ENCODE data around the gene GTF2I.
"Not testable (repeated sequence)": the region's sequence is repeated elsewhere in the genome, so short reads cannot be mapped to it uniquely, and the experiment has no call there.

GTF2I gene

GRCh38 chr7:74772093-74772492 lies 114.6 kb downstream of the GTF2I start:
- not testable (repeated sequence) for H3K4me3 ChIP-seq (ENCODE audit: low read length, poor library complexity, severe bottlenecking); H3F3A ChIP-seq (ENCODE audit: low read depth); H3K4me1 ChIP-seq (ENCODE audit: insufficient read depth, low read length, poor library complexity, severe bottlenecking); H4K20me1 ChIP-seq (ENCODE audit: insufficient read depth, low read length, poor library complexity, severe bottlenecking); H3K27me3 ChIP-seq (ENCODE audit: insufficient read depth, low read length, poor library complexity, severe bottlenecking); H3K4me2 ChIP-seq (ENCODE audit: low read depth, low read length, poor library complexity, severe bottlenecking); H2AFZ ChIP-seq (ENCODE audit: low read length); H3K36me3 ChIP-seq (ENCODE audit: insufficient read depth, low read length); H3K9me2 ChIP-seq (replicated peaks; ENCODE audit: low read depth, low read length); H3K9ac ChIP-seq (ENCODE audit: low read depth, low read length, poor library complexity, severe bottlenecking); H3K79me2 ChIP-seq (ENCODE audit: insufficient read depth, low read length); H3K9me3 ChIP-seq (ENCODE audit: insufficient read depth, low read depth, low read length)

DNA sequence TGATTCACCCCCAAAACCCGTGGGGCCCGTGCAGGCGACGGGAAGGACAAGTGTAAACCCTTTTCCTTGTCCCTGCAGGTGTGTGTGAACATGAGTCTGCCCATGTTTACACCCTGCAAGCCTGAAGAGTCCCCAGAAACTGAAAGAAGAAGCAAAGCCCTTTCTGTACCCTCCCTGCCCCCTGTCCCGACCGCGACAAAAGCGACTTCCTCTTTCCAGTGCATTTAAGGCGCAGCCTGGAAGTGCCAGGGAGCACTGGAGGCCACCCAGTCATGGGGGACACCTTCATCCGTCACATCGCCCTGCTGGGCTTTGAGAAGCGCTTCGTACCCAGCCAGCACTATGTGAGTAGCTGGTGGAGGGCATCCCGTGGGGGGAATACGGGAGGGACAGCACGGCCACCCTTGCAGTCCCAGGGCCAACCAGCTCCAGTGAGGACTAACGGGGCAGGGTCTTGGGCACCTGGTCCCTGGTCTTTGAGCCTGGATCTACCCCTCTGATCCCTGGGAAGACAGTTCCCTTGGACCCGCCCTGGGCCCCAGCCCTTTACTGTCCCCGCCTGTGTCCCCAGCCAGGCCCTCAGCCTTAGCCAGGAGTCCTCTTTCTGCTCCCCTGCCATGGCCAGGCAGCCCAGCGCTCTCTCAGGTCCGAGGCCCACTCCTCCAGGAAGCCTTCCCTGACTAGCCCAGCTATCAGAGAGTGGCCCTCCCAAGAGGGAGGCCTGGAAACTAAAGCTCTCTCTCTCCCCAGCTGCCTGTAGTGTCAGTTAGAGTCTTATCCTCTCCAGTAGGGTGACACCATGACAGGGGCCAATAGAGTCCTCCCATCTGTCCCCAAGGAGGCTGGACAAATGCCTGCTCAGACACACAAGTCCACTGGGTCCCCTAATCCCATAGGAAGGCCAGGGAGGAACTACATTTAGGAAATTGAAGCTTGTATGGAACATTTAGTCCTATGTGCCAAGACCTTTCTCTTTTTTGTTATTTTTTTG lies 116.5 kb downstream of the GTF2I start, which contains the start of gene NCF1:
Gene NCF1 (plus strand): TSS at position 252 of the 991 bp plus-strand sequence. CDS start 21 bp downstream, at position 273.
- H3F3A ChIP-seq (ENCODE audit: low read depth); H4K20me1 ChIP-seq (ENCODE audit: insufficient read depth, low read length, poor library complexity, severe bottlenecking); H3K9me2 ChIP-seq (replicated peaks; ENCODE audit: low read depth, low read length); H3K4me3 ChIP-seq (ENCODE audit: low read length, poor library complexity, severe bottlenecking); H3K9me3 ChIP-seq (ENCODE audit: insufficient read depth, low read depth, low read length); H3K4me2 ChIP-seq (ENCODE audit: low read depth, low read length, poor library complexity, severe bottlenecking); H3K79me2 ChIP-seq (ENCODE audit: insufficient read depth, low read length); H3K36me3 ChIP-seq (ENCODE audit: insufficient read depth, low read length); H2AFZ ChIP-seq (ENCODE audit: low read length); H3K27me3 ChIP-seq (ENCODE audit: insufficient read depth, low read length, poor library complexity, severe bottlenecking); H3K4me1 ChIP-seq (ENCODE audit: insufficient read depth, low read length, poor library complexity, severe bottlenecking); H3K9ac ChIP-seq (ENCODE audit: low read depth, low read length, poor library complexity, severe bottlenecking): not testable (repeated sequence)

DNA sequence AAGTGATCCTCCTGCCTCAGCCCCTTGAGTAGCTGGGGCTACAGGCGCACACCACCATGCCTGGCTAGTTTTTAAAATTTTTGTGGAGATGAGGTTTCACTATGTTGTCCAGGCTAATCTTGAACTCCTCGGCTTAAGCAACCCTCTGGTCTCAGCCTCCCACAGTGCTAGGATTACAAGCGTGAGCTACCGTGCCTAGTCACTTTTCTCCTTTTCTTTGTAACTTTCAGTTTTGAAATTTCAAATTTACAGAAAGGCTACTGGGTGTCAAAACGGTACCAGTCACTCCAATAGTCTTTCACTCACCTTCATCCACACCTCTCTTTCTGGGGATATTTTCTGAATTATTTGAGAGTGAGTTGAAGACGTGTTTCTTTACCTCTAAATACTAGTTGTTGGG lies 117.6 kb downstream of the GTF2I start:
- not testable (repeated sequence) for H3K27me3 ChIP-seq (ENCODE audit: insufficient read depth, low read length, poor library complexity, severe bottlenecking); H2AFZ ChIP-seq (ENCODE audit: low read length); H3K4me2 ChIP-seq (ENCODE audit: low read depth, low read length, poor library complexity, severe bottlenecking); H4K20me1 ChIP-seq (ENCODE audit: insufficient read depth, low read length, poor library complexity, severe bottlenecking); H3K4me1 ChIP-seq (ENCODE audit: insufficient read depth, low read length, poor library complexity, severe bottlenecking); H3K9me3 ChIP-seq (ENCODE audit: insufficient read depth, low read depth, low read length); H3K36me3 ChIP-seq (ENCODE audit: insufficient read depth, low read length); H3K4me3 ChIP-seq (ENCODE audit: low read length, poor library complexity, severe bottlenecking); H3F3A ChIP-seq (ENCODE audit: low read depth); H3K9me2 ChIP-seq (replicated peaks; ENCODE audit: low read depth, low read length); H3K9ac ChIP-seq (ENCODE audit: low read depth, low read length, poor library complexity, severe bottlenecking); H3K79me2 ChIP-seq (ENCODE audit: insufficient read depth, low read length)

GRCh38 chr7:74779053-74779452 lies 121.5 kb downstream of the GTF2I start:
- H3K9ac ChIP-seq (ENCODE audit: low read depth, low read length, poor library complexity, severe bottlenecking); H3K36me3 ChIP-seq (ENCODE audit: insufficient read depth, low read length); H3K27me3 ChIP-seq (ENCODE audit: insufficient read depth, low read length, poor library complexity, severe bottlenecking); H3K9me3 ChIP-seq (ENCODE audit: insufficient read depth, low read depth, low read length); H3F3A ChIP-seq (ENCODE audit: low read depth); H3K4me3 ChIP-seq (ENCODE audit: low read length, poor library complexity, severe bottlenecking); H4K20me1 ChIP-seq (ENCODE audit: insufficient read depth, low read length, poor library complexity, severe bottlenecking); H3K9me2 ChIP-seq (replicated peaks; ENCODE audit: low read depth, low read length); H3K79me2 ChIP-seq (ENCODE audit: insufficient read depth, low read length); H3K4me2 ChIP-seq (ENCODE audit: low read depth, low read length, poor library complexity, severe bottlenecking); H3K4me1 ChIP-seq (ENCODE audit: insufficient read depth, low read length, poor library complexity, severe bottlenecking); H2AFZ ChIP-seq (ENCODE audit: low read length): not testable (repeated sequence)

GRCh38 chr7:74781746-74782145 lies 124.2 kb downstream of the GTF2I start:
- H3K9me3 ChIP-seq (ENCODE audit: insufficient read depth, low read depth, low read length); H3F3A ChIP-seq (ENCODE audit: low read depth); H3K79me2 ChIP-seq (ENCODE audit: insufficient read depth, low read length); H3K27me3 ChIP-seq (ENCODE audit: insufficient read depth, low read length, poor library complexity, severe bottlenecking); H4K20me1 ChIP-seq (ENCODE audit: insufficient read depth, low read length, poor library complexity, severe bottlenecking); H3K4me2 ChIP-seq (ENCODE audit: low read depth, low read length, poor library complexity, severe bottlenecking); H3K4me3 ChIP-seq (ENCODE audit: low read length, poor library complexity, severe bottlenecking); H3K9me2 ChIP-seq (replicated peaks; ENCODE audit: low read depth, low read length); H3K36me3 ChIP-seq (ENCODE audit: insufficient read depth, low read length); H3K4me1 ChIP-seq (ENCODE audit: insufficient read depth, low read length, poor library complexity, severe bottlenecking); H2AFZ ChIP-seq (ENCODE audit: low read length); H3K9ac ChIP-seq (ENCODE audit: low read depth, low read length, poor library complexity, severe bottlenecking): not testable (repeated sequence)

DNA sequence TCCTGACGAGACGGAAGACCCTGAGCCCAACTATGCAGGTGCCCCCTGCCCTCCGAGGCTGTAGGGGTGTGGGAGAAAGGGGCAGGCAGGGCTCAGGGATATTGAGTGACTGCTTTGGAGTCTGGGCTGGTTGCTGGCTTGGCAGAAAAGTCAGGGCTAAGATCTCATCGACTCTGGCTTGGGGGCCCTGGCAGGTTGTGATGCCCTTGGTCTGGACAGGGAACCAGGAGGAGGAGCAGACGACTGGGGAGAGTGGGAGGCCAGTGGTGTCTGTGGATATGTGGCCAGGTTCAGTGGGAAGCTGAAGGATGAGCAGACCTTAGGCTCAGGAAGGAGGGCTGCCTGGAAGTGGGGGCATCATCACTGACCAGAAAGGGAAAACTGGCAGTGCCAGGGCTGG lies 126.1 kb downstream of the GTF2I start:
- not testable (repeated sequence) for H3K4me1 ChIP-seq (ENCODE audit: insufficient read depth, low read length, poor library complexity, severe bottlenecking); H3K9me2 ChIP-seq (replicated peaks; ENCODE audit: low read depth, low read length); H3K79me2 ChIP-seq (ENCODE audit: insufficient read depth, low read length); H3K4me2 ChIP-seq (ENCODE audit: low read depth, low read length, poor library complexity, severe bottlenecking); H3K4me3 ChIP-seq (ENCODE audit: low read length, poor library complexity, severe bottlenecking); H3K9me3 ChIP-seq (ENCODE audit: insufficient read depth, low read depth, low read length); H3K36me3 ChIP-seq (ENCODE audit: insufficient read depth, low read length); H3K9ac ChIP-seq (ENCODE audit: low read depth, low read length, poor library complexity, severe bottlenecking); H2AFZ ChIP-seq (ENCODE audit: low read length); H4K20me1 ChIP-seq (ENCODE audit: insufficient read depth, low read length, poor library complexity, severe bottlenecking); H3F3A ChIP-seq (ENCODE audit: low read depth); H3K27me3 ChIP-seq (ENCODE audit: insufficient read depth, low read length, poor library complexity, severe bottlenecking)

- H4K20me1 ChIP-seq (ENCODE audit: insufficient read depth, low read length, poor library complexity, severe bottlenecking): not testable (repeated sequence)
Measured at GRCh38 chr7:74788369-74789150, 131.0 kb downstream of the GTF2I start.

More at GRCh38 chr7:74788369-74789150, 131.0 kb downstream of the GTF2I start:
- H3K9ac ChIP-seq (ENCODE audit: low read depth, low read length, poor library complexity, severe bottlenecking); H3K79me2 ChIP-seq (ENCODE audit: insufficient read depth, low read length); H2AFZ ChIP-seq (ENCODE audit: low read length); H3F3A ChIP-seq (ENCODE audit: low read depth); H3K4me1 ChIP-seq (ENCODE audit: insufficient read depth, low read length, poor library complexity, severe bottlenecking); H3K9me2 ChIP-seq (replicated peaks; ENCODE audit: low read depth, low read length); H3K36me3 ChIP-seq (ENCODE audit: insufficient read depth, low read length); H3K27me3 ChIP-seq (ENCODE audit: insufficient read depth, low read length, poor library complexity, severe bottlenecking); H3K4me2 ChIP-seq (ENCODE audit: low read depth, low read length, poor library complexity, severe bottlenecking); H3K9me3 ChIP-seq (ENCODE audit: insufficient read depth, low read depth, low read length): not testable (repeated sequence)
- H3K4me3 ChIP-seq (ENCODE audit: low read length, poor library complexity, severe bottlenecking): peak overlapping the region; percentile 57
